Hematopoietic multipotent progenitor cell treated with erythropoietin and hydrocortisone succinate and interleukin-3 and kit ligand, for 15 days (in vitro differentiated cells): ENCODE results near the gene KLHL29.
"Not testable (repeated sequence)": the region's sequence is repeated elsewhere in the genome, so short reads cannot be mapped to it uniquely, and the experiment has no call there.

Experiments
- DNase-seq: peaks from one replicate; pipeline ENCODE4 v3.0.0-alpha.2; 2015; ENCODE audit warnings: low spot score

The KLHL29 gene

DNA sequence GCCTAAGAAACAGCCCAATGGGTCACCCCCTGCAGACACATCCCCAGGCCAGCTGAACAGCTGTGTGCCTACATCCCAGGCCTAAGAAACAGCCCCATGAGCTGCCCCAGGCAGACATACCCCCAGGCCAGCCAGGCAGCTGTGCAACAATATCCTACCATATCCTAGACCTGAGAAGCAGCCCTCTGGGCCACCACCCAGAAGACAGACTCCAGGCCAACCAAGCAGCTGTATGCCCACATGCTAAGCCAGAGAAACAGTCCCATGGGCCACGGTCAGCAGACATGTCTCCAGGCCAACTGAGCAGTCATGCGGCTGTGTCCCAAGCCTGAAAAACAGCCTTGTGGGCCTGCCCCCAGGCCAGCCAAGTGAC lies 336.5 kb downstream of the KLHL29 start:
- no peak for DNase-seq

DNA sequence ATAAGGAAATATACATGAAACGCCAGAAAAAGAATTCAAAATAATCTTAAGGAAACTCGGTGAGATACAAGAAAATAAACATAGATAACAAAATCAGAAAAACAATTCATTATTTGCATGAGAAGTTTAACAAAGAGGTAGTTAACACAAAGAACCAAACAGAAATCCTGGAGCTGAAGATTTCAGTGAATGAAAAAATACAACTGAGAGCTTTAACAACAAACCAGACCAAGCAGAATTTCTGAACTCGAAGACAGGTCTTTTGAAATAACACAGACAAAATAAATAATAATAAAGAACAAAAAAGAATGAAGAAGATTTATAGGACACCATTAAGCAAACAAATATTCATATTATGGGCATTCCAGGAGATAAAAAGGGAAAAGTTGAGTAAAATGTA lies 337.3 kb downstream of the KLHL29 start:
- DNase-seq = no peak

DNA sequence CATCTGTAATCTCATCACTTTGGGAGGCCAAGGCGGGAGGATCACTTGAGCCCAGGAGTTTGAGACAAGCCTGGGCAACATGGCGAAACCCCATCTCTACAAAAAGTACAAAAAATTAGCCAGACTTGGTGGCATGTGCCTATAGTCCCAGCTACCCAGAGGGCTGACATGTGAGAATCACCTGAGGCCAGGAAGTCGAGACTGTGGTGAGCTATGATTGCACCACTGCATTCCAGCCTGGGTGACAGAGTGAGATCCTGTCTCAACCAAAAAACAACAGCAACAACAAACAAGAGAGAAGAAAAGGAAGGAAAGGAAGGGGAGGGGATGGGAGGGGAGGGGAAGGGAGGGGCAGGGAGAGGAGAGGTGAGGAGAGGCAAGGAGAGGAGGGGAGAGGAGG lies 338.1 kb downstream of the KLHL29 start:
- not testable (repeated sequence) for DNase-seq

DNA sequence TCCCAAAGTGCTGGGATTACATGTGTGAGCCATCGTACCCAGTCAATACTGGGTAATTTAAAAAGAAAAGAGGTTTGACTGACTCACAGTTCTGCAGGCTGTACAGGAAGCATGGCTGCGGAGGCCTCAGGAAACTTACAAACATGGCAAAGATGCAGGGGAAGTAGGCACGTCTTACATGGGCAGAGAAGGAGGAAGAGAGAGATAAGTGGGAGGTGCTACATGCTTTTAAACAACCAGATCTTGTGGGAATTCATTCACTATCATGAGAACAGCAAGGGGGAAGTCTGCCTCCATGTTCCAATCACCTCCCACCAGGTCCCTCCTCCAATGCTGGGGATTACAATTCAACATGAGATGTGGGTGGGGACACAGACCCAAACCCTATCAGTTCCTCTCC lies 349.4 kb downstream of the KLHL29 start:
- DNase-seq = no peak

DNA sequence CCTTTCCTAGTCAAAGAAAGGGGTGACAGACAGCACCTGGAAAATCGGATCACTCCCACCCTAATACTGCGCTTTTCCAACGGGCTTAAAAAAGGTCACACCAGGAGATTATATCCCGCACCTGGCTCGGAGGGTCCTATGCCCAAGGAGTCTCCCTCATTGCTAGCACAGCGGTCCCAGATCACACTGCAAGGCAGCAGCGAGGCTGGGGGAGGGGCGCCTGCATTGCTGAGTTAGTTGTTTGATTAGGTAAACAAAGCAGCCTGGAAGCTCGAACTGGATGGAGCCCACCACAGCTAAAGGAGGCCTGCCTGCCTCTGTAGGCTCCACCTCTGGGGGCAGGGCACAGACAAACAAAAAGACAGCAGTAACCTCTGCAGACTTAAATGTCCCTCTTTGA lies 351.8 kb downstream of the KLHL29 start:
- DNase-seq = not testable (repeated sequence)

DNA sequence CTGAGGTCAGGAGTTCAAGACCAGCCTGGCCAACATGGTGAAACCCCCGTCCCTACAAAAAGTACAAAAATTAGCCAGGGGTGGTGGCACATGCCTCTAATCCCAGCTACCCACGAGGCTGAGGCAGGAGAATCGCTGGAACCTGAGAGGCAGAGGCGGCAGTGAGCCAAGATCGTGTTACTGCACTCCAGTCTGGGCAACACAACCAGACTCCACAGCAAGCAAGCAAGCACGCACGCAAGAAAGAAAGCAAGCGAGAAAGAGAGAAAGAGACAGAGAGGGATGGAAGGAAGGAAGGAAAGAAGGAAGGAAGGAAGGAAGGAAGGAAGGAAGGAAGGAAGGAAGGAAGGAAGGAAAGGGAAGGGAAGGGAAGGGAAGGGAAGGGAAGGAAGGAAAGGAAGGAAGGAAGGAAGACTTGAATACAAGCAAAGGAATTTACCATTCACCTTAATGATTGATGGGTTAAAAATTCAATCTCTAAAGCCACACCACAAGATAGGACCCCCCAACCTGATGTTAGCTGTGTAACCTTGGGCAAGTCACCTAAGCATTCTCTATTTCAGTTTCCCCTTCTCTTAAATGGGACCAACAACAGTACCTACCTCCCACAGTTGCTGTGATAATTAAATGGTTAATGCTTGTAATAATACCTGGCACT lies 360.2 kb downstream of the KLHL29 start:
- no peak for DNase-seq

DNA sequence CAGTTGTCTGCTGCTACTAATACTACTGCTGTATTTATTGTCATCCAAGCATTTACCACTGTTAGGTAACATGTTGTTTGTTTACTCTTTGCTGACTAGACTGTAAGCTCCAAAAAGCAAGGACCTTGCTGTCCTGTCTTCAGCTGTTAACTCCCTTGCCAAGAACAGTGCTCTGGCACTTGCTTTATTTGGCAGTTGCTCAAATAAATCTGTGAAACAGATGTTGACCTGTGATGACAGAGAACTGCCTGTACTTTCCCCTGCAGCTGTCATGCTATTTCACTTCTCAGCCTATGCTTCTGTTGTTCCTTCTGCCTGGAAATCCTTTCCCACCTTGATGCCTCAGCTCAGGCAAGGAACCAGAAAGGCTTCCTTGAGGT lies 360.7 kb downstream of the KLHL29 start:
- peak; percentile 16 for DNase-seq

DNA sequence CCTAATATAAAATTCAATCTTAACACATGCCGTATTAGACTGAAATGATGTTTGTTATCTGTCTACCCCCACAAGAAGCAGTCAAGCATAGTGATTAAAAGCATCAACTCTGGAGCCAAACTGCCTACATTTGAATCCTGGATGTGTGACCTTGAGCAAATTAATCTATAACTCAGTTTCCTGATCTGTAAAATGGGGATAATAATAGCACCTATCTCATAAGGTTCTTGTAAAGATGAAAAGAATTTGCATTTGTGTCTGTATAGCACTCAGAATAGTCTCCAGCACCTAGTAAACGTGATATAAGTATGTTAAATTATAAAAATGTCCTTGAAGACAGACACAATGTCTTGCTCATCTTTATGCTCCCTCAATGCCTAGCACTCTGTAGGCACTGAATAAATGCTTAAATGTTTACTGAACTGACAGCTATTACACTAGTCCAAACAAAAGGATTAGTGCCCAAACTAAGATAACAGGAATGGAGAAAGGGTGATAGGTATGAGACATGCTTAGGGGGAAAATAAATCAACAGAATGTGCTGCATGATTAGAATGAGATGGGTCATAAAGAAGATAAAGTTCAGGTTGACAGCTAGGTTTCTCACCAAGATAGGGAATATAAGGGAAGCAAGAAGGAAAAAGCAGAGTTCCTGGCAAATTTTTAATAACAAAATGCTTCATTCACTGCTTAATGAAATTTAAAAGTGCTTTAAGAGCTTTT lies 361.3 kb downstream of the KLHL29 start:
- no peak for DNase-seq

DNA sequence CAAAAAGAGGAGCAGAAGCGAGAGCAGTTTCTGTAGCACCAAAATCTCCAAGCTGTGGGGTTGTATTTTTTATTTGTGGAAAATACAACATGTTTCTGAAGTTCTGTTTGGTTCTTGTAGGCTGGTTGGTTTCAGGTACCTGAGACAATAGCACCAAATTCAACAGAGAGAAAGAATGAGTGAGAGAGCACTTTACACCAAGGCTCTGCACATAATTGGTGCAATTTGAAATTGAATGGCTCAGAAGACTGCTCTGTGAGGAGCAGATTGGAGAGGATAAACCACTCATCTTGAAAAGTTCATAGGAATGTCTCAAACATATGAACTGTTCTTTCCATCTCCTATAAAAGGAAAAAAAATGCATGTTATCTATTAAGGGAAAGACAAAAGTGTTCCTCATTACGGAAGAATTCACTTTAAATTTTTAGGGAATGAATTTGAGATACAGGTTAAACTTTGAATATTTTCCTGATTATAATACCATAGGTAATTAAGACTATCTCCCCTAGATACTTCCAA lies 366.8 kb downstream of the KLHL29 start:
- DNase-seq = no peak

DNA sequence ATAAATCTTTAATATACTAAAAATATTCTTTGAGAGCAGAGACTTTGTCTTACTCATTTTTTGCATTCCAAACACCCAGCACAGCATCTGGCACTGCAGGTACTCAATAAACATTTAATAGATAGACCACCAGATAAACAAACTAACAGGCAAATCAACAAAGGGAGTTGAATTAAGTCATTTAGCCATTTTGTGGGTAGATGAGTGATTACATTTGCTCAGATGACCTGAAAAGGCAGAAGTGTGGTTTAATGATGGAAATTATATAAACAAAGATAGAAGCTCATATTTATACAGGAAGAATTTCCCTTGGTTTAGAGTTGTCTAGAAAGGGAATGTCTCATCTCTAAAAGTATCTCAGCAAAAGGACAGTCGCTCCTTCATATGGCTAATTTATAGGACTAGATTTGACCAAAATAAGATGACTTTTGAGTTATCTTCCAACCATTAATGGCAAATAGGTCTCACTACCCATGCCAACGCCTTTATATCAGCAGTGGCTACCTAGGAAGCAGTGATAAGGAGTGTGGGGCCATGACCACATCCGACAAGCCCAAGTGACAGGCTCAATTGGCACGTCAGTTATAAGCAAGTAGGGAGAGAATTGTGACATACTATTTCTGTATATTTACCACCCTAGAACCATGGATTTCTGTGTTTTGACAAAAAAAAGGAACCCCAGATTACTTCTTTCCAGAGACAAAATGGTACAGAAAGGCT lies 368.5 kb downstream of the KLHL29 start:
- DNase-seq = no peak

DNA sequence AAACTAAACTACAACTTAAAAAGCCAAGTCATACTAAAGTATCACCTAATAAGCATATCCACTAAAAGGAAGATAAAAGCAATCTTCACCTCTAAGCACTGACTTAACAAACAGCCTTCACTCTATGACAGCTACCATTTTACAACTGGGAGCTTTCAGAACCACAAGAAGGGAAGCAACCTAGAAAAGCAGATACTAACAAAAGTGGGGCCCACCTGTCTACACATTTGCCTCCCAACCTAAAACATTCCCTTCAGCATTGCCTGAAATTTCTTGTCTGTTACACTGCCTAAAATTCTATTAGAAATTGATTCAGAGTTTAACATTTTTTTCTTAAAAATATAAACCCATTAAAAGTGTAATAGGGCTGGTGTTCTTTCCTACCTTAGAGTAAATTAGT lies 370.0 kb downstream of the KLHL29 start:
- DNase-seq = no peak

DNA sequence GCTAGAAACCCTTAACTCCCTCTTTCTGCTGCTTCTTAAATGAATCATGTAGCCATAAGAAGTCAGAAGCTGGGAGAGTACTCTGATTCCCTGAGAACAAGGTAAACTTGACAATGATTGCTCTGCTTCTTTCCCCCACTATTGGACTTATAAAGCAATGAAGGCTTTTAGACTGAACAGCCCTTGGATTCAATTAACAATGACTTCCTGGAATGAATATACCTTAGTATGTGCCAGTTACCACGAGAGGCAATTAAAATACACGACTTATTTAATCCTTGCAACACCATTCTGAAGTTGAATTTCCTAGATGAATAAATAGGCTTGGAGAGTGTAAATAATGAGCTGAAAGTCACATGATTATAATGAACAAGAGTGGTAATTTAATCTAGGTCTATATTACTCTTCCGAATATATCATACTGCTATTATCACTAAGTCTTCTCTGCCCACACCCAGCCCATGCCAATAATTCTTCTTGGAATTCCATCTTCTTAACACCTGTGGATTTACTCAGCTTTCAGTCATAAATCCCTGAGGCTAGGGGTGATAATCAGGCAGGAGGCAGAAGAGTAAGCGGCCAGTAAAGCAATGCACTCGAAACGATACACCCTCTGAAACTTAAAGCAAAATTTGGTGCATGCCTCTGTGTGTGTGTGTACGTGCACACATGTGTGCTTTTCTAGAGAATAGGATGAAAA lies 371.8 kb downstream of the KLHL29 start:
- no peak for DNase-seq

DNA sequence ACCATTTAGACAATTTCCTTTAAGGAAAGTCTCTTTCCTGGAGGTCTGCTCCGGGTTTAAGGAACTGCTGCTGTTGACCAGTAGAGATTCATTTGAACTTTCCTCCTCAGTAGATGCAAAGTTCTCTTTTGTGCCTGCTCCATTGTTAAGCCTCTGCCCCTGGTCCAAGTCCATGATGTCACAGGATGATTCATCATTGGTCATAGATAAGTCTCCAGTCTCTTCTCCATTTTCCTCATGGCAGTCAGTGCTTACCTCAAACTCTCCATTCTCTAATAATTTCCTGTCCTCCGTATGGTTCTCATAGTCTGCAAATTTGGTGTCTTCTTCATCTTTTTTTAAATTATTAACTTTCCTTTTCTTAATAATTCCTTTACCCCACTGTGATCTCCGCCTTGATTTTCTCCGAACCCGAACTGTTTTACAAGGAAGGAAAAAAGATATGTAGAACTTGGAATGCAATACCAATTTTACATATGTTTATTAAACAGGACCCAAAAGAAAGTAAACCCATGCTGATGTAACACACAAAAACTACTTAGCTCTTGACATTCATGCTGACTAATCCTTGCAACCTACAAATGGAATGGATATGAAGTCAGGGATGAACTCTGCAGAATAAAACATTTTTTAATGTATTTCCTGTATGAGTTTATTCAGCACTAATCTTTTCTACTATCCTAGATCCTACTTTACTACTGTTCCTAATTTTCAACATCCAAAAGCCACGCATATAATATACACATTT lies 372.9 kb downstream of the KLHL29 start:
- no peak for DNase-seq
